K562 (cell line): ENCODE data around the gene FAF2. TPM values are rescaled to one million over a fixed set of nuclear protein-coding genes. Genes with fewer than 3 reads are reported as not detected.

ENCODE experiments used
- KDM5B ChIP-seq: fragments of 200-600 bp; sonication (generic); IDR thresholded peaks from 2 replicates; pipeline ENCODE4 v1.6.1; 2012; ENCODE audit warnings: low read depth, mild to moderate bottlenecking, moderate library complexity, low read length, control low read depth, inconsistent platforms; ENCODE audit not compliant: insufficient replicate concordance
- MIER1 ChIP-seq: fragments of 450-650 bp; IDR thresholded peaks from 2 replicates; pipeline ENCODE4 v1.6.1; 2016; ENCODE audit warnings: antibody characterized with exemption, mild to moderate bottlenecking, low read depth
- SMAD4 ChIP-seq: fragments of 250-450 bp; sonication (Bioruptor Pico); conservative IDR thresholded peaks from 2 replicates; pipeline ENCODE4 v1.8.0; 2021; ENCODE audit warnings: inconsistent platforms, mild to moderate bottlenecking, moderate library complexity
- SREBF1 ChIP-seq: fragments of 150-350 bp; IDR thresholded peaks from 2 replicates; pipeline ENCODE4 v1.6.1; 2014; ENCODE audit warnings: antibody characterized with exemption, low read depth, low read length, borderline replicate concordance
- U2AF2 ChIP-seq: fragments of 200-400 bp; formaldehyde crosslinking; optimal IDR thresholded peaks from 2 replicates; pipeline ENCODE3; 2017; ENCODE audit warnings: low read depth, mild to moderate bottlenecking, low read length
- ZBTB1 ChIP-seq: sonication (generic); formaldehyde crosslinking; IDR thresholded peaks from 2 replicates; pipeline ENCODE4 v1.8.1; 2023; ENCODE audit warnings: missing genetic modification reagents, low read depth, mild to moderate bottlenecking, borderline replicate concordance
- ZBTB7A ChIP-seq: IDR thresholded peaks from 2 replicates; pipeline ENCODE4 v1.6.1; 2011; ENCODE audit warnings: low read depth, mild to moderate bottlenecking, low read length, moderate library complexity, borderline replicate concordance; ENCODE audit not compliant: control insufficient read depth
- polyA plus RNA-seq, 8 experiments: library from polyadenylated mRNA; depleted of rRNA in 4 of 8; stranded (reverse) in 5 of 8; unstranded in 3 of 8; fragments of >200 nt; fragmentation: Nextera tagmentation in 2 of 8; fragmentation: Illumina TruSeq in 1 of 8; extraction: Ambion mirVana in 2 of 8; extraction: Trizol in 1 of 8; gene quantifications; 2 replicates each; pipeline versions ENCODE4 v1.2.1 to v1.2.3, GENCODE V29; 2011 to 2014; ENCODE audit warnings: inconsistent platforms in 1 of 8, missing spikeins in 1 of 8
- total RNA-seq, 7 experiments: library from RNA; depleted of rRNA in 6 of 7; stranded (reverse); fragments of >200 nt in 6 of 7; fragmentation: Illumina TruSeq in 2 of 7; extraction: Trizol in 2 of 7; gene quantifications; 2 replicates each; pipeline versions ENCODE4 v1.2.1 to v1.2.3, GENCODE V29; 2011 to 2021; ENCODE audit warnings: low replicate concordance in 1 of 7
- TF ChIP-seq, protein P1 (sequence below): conservative IDR thresholded peaks from 2 replicates; pipeline ENCODE4 v1.6.1; 2011; ENCODE audit warnings: low read depth, mild to moderate bottlenecking, low read length; ENCODE audit not compliant: control insufficient read depth
- TF ChIP-seq, protein P2 (sequence below): fragments of 200-800 bp; sonication (Bioruptor generic); IDR thresholded peaks from 2 replicates; pipeline ENCODE4 v1.6.1; 2017; ENCODE audit warnings: missing genetic modification characterization, missing compliant biosample characterization
- TF ChIP-seq, protein P3 (sequence below): sonication (generic); formaldehyde crosslinking; IDR thresholded peaks from 2 replicates; pipeline ENCODE4 v1.8.1; 2023; ENCODE audit warnings: mild to moderate bottlenecking, missing genetic modification reagents
- TF ChIP-seq, protein P4 (sequence below): IDR thresholded peaks from 2 replicates; pipeline ENCODE4 v1.6.1; 2011; ENCODE audit warnings: borderline replicate concordance, low read depth, mild to moderate bottlenecking, moderate library complexity, low read length; ENCODE audit not compliant: insufficient read depth, poor library complexity, severe bottlenecking
- TF ChIP-seq, protein P5 (sequence below): sonication (generic); formaldehyde crosslinking; IDR thresholded peaks from 2 replicates; pipeline ENCODE4 v1.8.1; 2023; ENCODE audit warnings: mild to moderate bottlenecking, missing genetic modification reagents, moderate library complexity
- TF ChIP-seq, protein P6 (sequence below): sonication (generic); formaldehyde crosslinking; IDR thresholded peaks from 2 replicates; pipeline ENCODE4 v1.8.1; 2022; ENCODE audit warnings: missing genetic modification reagents
- TF ChIP-seq, protein P7 (sequence below): fragments of 250-450 bp; sonication (Bioruptor Pico); IDR thresholded peaks from 2 replicates; pipeline ENCODE4 v1.9.0; 2021; ENCODE audit warnings: mild to moderate bottlenecking

Gene FAF2
- total and polyA plus RNA-seq, 9 of the 15 experiments (the other 6 are each of a cell fraction or from before 2014, with no cell fraction given), result 25.0 to 44.6 (median 36.1) TPM

DNA sequence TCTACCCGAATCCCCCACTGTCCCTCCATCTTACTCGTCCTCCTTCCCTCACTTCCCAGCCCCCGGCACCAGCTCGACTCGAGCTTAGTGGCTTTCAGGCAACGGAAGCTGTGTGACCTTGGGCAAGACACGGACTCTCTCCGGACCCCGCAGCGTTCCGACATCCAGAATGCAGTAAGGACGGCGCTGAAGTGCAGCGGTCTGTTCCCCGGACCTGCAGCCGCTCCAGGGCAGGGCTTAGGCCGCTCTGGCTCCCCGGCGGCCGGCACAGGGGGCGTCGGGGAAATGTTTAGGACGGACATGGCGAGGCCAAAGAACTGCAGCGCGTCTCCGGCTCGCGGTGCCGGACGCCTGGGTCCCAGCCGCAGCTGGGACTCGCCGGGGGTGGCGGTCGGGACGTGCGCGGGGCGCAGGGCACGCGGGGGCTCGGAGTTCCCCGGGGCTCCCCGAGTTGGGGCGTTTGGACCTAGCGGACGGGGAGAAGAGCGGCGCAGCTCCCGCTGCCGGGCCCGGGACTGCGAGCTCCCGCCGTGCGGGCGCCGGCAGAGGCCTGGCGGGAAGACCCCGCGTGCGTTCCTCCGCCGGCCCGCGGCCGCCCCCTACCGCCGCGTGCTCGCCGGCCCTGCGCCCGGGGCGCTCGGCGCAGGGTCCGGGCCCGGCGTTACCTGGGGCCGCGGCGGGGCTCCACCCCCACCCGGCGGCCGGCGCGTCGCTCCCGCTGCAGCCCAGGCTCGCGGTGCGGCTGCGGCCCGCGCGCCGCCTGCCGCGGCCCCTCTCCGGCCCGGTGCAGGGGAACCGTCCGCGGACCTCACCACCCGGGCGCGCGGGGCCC, 94.6 kb downstream of the FAF2 start (continued):
- TF ChIP-seq, protein P1, sequence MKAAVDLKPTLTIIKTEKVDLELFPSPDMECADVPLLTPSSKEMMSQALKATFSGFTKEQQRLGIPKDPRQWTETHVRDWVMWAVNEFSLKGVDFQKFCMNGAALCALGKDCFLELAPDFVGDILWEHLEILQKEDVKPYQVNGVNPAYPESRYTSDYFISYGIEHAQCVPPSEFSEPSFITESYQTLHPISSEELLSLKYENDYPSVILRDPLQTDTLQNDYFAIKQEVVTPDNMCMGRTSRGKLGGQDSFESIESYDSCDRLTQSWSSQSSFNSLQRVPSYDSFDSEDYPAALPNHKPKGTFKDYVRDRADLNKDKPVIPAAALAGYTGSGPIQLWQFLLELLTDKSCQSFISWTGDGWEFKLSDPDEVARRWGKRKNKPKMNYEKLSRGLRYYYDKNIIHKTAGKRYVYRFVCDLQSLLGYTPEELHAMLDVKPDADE, result 0 out of 2 replicates have a peak, but pooled peaks have one; percentile 27
- peak; percentile 92; the same call in 1 of the 2 replicates for TF ChIP-seq ZBTB7A
- TF ChIP-seq, protein P2, sequence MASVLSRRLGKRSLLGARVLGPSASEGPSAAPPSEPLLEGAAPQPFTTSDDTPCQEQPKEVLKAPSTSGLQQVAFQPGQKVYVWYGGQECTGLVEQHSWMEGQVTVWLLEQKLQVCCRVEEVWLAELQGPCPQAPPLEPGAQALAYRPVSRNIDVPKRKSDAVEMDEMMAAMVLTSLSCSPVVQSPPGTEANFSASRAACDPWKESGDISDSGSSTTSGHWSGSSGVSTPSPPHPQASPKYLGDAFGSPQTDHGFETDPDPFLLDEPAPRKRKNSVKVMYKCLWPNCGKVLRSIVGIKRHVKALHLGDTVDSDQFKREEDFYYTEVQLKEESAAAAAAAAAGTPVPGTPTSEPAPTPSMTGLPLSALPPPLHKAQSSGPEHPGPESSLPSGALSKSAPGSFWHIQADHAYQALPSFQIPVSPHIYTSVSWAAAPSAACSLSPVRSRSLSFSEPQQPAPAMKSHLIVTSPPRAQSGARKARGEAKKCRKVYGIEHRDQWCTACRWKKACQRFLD, result peak; percentile 69; the same call in 1 of the 2 replicates
- TF ChIP-seq, protein P3, sequence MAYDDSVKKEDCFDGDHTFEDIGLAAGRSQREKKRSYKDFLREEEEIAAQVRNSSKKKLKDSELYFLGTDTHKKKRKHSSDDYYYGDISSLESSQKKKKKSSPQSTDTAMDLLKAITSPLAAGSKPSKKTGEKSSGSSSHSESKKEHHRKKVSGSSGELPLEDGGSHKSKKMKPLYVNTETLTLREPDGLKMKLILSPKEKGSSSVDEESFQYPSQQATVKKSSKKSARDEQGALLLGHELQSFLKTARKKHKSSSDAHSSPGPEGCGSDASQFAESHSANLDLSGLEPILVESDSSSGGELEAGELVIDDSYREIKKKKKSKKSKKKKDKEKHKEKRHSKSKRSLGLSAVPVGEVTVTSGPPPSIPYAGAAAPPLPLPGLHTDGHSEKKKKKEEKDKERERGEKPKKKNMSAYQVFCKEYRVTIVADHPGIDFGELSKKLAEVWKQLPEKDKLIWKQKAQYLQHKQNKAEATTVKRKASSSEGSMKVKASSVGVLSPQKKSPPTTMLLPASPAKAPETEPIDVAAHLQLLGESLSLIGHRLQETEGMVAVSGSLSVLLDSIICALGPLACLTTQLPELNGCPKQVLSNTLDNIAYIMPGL (CRISPR knock-in tag), result 0 out of 2 replicates have a peak, but pooled peaks have one; percentile 60
- TF ChIP-seq, protein P4, sequence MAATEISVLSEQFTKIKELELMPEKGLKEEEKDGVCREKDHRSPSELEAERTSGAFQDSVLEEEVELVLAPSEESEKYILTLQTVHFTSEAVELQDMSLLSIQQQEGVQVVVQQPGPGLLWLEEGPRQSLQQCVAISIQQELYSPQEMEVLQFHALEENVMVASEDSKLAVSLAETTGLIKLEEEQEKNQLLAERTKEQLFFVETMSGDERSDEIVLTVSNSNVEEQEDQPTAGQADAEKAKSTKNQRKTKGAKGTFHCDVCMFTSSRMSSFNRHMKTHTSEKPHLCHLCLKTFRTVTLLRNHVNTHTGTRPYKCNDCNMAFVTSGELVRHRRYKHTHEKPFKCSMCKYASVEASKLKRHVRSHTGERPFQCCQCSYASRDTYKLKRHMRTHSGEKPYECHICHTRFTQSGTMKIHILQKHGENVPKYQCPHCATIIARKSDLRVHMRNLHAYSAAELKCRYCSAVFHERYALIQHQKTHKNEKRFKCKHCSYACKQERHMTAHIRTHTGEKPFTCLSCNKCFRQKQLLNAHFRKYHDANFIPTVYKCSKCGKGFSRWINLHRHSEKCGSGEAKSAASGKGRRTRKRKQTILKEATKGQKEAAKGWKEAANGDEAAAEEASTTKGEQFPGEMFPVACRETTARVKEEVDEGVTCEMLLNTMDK, result peak; percentile 37
- TF ChIP-seq ZBTB1 (CRISPR knock-in tag), result no peak
- no peak for TF ChIP-seq U2AF2
- TF ChIP-seq, protein P5, sequence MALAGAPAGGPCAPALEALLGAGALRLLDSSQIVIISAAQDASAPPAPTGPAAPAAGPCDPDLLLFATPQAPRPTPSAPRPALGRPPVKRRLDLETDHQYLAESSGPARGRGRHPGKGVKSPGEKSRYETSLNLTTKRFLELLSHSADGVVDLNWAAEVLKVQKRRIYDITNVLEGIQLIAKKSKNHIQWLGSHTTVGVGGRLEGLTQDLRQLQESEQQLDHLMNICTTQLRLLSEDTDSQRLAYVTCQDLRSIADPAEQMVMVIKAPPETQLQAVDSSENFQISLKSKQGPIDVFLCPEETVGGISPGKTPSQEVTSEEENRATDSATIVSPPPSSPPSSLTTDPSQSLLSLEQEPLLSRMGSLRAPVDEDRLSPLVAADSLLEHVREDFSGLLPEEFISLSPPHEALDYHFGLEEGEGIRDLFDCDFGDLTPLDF (CRISPR knock-in tag), result peak; percentile 62; the same call in 1 of the 2 replicates
- TF ChIP-seq, protein P6, sequence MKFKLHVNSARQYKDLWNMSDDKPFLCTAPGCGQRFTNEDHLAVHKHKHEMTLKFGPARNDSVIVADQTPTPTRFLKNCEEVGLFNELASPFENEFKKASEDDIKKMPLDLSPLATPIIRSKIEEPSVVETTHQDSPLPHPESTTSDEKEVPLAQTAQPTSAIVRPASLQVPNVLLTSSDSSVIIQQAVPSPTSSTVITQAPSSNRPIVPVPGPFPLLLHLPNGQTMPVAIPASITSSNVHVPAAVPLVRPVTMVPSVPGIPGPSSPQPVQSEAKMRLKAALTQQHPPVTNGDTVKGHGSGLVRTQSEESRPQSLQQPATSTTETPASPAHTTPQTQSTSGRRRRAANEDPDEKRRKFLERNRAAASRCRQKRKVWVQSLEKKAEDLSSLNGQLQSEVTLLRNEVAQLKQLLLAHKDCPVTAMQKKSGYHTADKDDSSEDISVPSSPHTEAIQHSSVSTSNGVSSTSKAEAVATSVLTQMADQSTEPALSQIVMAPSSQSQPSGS (CRISPR knock-in tag), result no peak
- TF ChIP-seq SREBF1, result no peak
- no peak for TF ChIP-seq MIER1
- TF ChIP-seq SMAD4 (CRISPR knock-in tag), result peak; percentile 67
- TF ChIP-seq, protein P7, sequence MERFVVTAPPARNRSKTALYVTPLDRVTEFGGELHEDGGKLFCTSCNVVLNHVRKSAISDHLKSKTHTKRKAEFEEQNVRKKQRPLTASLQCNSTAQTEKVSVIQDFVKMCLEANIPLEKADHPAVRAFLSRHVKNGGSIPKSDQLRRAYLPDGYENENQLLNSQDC (CRISPR knock-in tag), result no peak
- peak; percentile 41 for TF ChIP-seq KDM5B
